H9 (cell line): ENCODE data around the gene ADGRD1. TPM values are rescaled to one million over a fixed set of nuclear protein-coding genes. Genes with fewer than 3 reads are reported as not detected.
A peak's percentile ranks its signal among the peaks of the same experiment; 100 is the strongest.

Experiments used
- DNase-seq: peaks from one replicate; pipeline ENCODE4 v3.0.0-alpha.2; 2017
- H2AFZ ChIP-seq: one replicate; pipeline ENCODE4 v1.6.1; 2013; ENCODE audit warnings: mild to moderate bottlenecking, low read length, control low read depth, moderate library complexity
- H2AK5ac ChIP-seq: 2 replicates; pipeline ENCODE4 v1.6.1; 2013; ENCODE audit warnings: low read length, control low read depth, mixed read lengths; ENCODE audit not compliant: insufficient read length
- H2BK120ac ChIP-seq: one replicate; pipeline ENCODE4 v1.6.1; 2013; ENCODE audit warnings: low read depth, mild to moderate bottlenecking, low read length, control low read depth, inconsistent platforms; ENCODE audit not compliant: poor library complexity, severe bottlenecking
- H2BK12ac ChIP-seq: 2 replicates; pipeline ENCODE4 v1.6.1; 2013; ENCODE audit warnings: low read length, control low read depth, mixed read lengths, low read depth; ENCODE audit not compliant: insufficient read length
- H2BK15ac ChIP-seq: 2 replicates; pipeline ENCODE4 v1.6.1; 2013; ENCODE audit warnings: low read depth, low read length, control low read depth
- H2BK20ac ChIP-seq: one replicate; pipeline ENCODE4 v1.6.1; 2013; ENCODE audit warnings: low read depth, mild to moderate bottlenecking, low read length, control low read depth, inconsistent platforms; ENCODE audit not compliant: poor library complexity, severe bottlenecking
- H2BK5ac ChIP-seq: 2 replicates; pipeline ENCODE4 v1.6.1; 2013; ENCODE audit warnings: low read length, control low read depth, mixed read lengths; ENCODE audit not compliant: insufficient read length
- H3K14ac ChIP-seq: 2 replicates; pipeline ENCODE4 v1.6.1; 2013; ENCODE audit warnings: low read length, control low read depth; ENCODE audit not compliant: insufficient read depth
- H3K18ac ChIP-seq: 2 replicates; pipeline ENCODE4 v1.6.1; 2013; ENCODE audit warnings: low read depth, mild to moderate bottlenecking, mixed read lengths, low read length, control low read depth; ENCODE audit not compliant: insufficient read length
- H3K23ac ChIP-seq: 2 replicates; pipeline ENCODE4 v1.6.1; 2013; ENCODE audit warnings: low read length, control low read depth, mixed read lengths, low read depth; ENCODE audit not compliant: insufficient read length
- H3K23me2 ChIP-seq: 2 replicates; pipeline ENCODE4 v1.6.1; 2013; ENCODE audit warnings: low read depth, mild to moderate bottlenecking, mixed read lengths, low read length, control low read depth; ENCODE audit not compliant: insufficient read length, poor library complexity, severe bottlenecking
- H3K27ac ChIP-seq: 2 replicates; pipeline ENCODE4 v1.5.1; 2013; ENCODE audit warnings: low read length, control low read depth, mixed read lengths, low read depth; ENCODE audit not compliant: insufficient read length
- H3K27me3 ChIP-seq: 2 replicates; pipeline ENCODE4 v1.6.1; 2013; ENCODE audit warnings: low read length, control low read depth, inconsistent platforms; ENCODE audit not compliant: insufficient read depth
- H3K4ac ChIP-seq: 2 replicates; pipeline ENCODE4 v1.6.1; 2013; ENCODE audit warnings: low read depth, mild to moderate bottlenecking, control low read depth, inconsistent platforms, low read length, moderate library complexity
- H3K4me1 ChIP-seq: 2 replicates; pipeline ENCODE4 v1.6.1; 2013; ENCODE audit warnings: low read length, control low read depth, inconsistent platforms; ENCODE audit not compliant: insufficient read depth
- H3K4me2 ChIP-seq: 2 replicates; pipeline ENCODE4 v1.6.1; 2013; ENCODE audit warnings: low read length, control low read depth, mixed read lengths; ENCODE audit not compliant: insufficient read length, insufficient read depth
- H3K56ac ChIP-seq: 2 replicates; pipeline ENCODE4 v1.6.1; 2013; ENCODE audit warnings: low read depth, mild to moderate bottlenecking, mixed read lengths, low read length, control low read depth; ENCODE audit not compliant: insufficient read length
- H3K79me1 ChIP-seq: 2 replicates; pipeline ENCODE4 v1.6.1; 2013; ENCODE audit warnings: low read depth, mild to moderate bottlenecking, moderate library complexity, low read length, control low read depth, inconsistent platforms; ENCODE audit not compliant: insufficient read depth, poor library complexity, severe bottlenecking
- H3K79me2 ChIP-seq: 2 replicates; pipeline ENCODE4 v1.6.1; 2013; ENCODE audit warnings: low read length, control low read depth, inconsistent platforms; ENCODE audit not compliant: insufficient read depth
- H3K9ac ChIP-seq: 2 replicates; pipeline ENCODE4 v1.6.1; 2013; ENCODE audit warnings: low read length, control low read depth, mixed read lengths; ENCODE audit not compliant: insufficient read length; ENCODE audit errors: extremely low read depth
- H3K9me3 ChIP-seq: one replicate; pipeline ENCODE4 v1.6.1; 2013; ENCODE audit warnings: low read depth, low read length, inconsistent platforms; ENCODE audit not compliant: control insufficient read depth
- H3T11ph ChIP-seq: one replicate; pipeline ENCODE4 v1.6.1; 2013; ENCODE audit warnings: mild to moderate bottlenecking, low read length, control low read depth, inconsistent platforms
- H4K20me1 ChIP-seq: one replicate; pipeline ENCODE4 v1.6.1; 2013; ENCODE audit not compliant: control insufficient read depth, insufficient read length, insufficient read depth
- H4K5ac ChIP-seq: 2 replicates; pipeline ENCODE4 v1.6.1; 2013; ENCODE audit warnings: low read depth, mild to moderate bottlenecking, mixed read lengths, low read length, control low read depth; ENCODE audit not compliant: insufficient read length
- H4K8ac ChIP-seq: replicated peaks from 2 replicates; pipeline ENCODE4 v1.6.1; 2013; ENCODE audit warnings: low read length, control low read depth, mixed read lengths, low read depth; ENCODE audit not compliant: insufficient read length
- H4K91ac ChIP-seq: 2 replicates; pipeline ENCODE4 v1.6.1; 2013; ENCODE audit warnings: low read depth, mild to moderate bottlenecking, moderate library complexity, mixed read lengths, low read length, control low read depth; ENCODE audit not compliant: insufficient read length
- H3K27ac Mint-ChIP-seq, 3 experiments: 2 replicates in 2 of 3; 3 replicates in 1 of 3; pipeline ENCODE4 v1.8.0; 2020 to 2021; ENCODE audit warnings: mixed read lengths in 3 of 3, mild to moderate bottlenecking in 1 of 3, moderate library complexity in 1 of 3
- H3K27me3 Mint-ChIP-seq: 2 replicates; pipeline ENCODE4 v1.8.0; 2021; ENCODE audit warnings: low read depth, mild to moderate bottlenecking, moderate library complexity, mixed read lengths
- H3K36me3 Mint-ChIP-seq, 3 experiments: 2 replicates in 2 of 3; 3 replicates in 1 of 3; pipeline ENCODE4 v1.8.0; 2020 to 2021; ENCODE audit warnings: low read depth in 3 of 3, mixed read lengths in 3 of 3; ENCODE audit not compliant: insufficient read depth in 1 of 3
- H3K4me1 Mint-ChIP-seq, 2 experiments: 2 replicates each; pipeline ENCODE4 v1.8.0; 2020; ENCODE audit warnings: mixed read lengths in 2 of 2
- H3K4me3 Mint-ChIP-seq, 2 experiments: 2 replicates in 1 of 2; 3 replicates in 1 of 2; pipeline ENCODE4 v1.8.0; 2020 to 2021; ENCODE audit warnings: mild to moderate bottlenecking in 2 of 2, mixed read lengths in 2 of 2, moderate library complexity in 1 of 2
- H3K9me3 Mint-ChIP-seq, 2 experiments: 2 replicates in 1 of 2; 3 replicates in 1 of 2; pipeline ENCODE4 v1.8.0; 2020; ENCODE audit warnings: mild to moderate bottlenecking in 2 of 2, mixed read lengths in 2 of 2, moderate library complexity in 1 of 2
- CTCF ChIP-seq: fragments of 200-600 bp; sonication (generic); conservative IDR thresholded peaks from 3 replicates; pipeline ENCODE4 v1.8.0; 2021; ENCODE audit warnings: antibody characterized with exemption, mild to moderate bottlenecking
- WGBS: extraction: QIAGEN DNeasy Blood & Tissue Kit; methylation state at CpG from one replicate; pipeline ENCODE4 v1.1.7; 2013; ENCODE audit warnings: missing lambda C conversion rate, low lambda C conversion rate, mixed read lengths; ENCODE audit not compliant: insufficient read length; ENCODE audit errors: extremely low coverage; 5-methylcytosine and 5-hydroxymethylcytosine counted together
- total RNA-seq: library from RNA; stranded (reverse); gene quantifications from 2 replicates; pipeline ENCODE4 v1.2.1, GENCODE V29; 2021

The ADGRD1 gene
- total RNA-seq, 1 experiment from 2014 or later, result 0.52 TPM

GRCh38 chr12:131105351-131105735 is 151.6 kb downstream of the ADGRD1 start:
- H3K18ac ChIP-seq, result no peak overlapping the region

More at GRCh38 chr12:131105351-131105735, 151.6 kb downstream of the ADGRD1 start:
- H3K14ac ChIP-seq, result no peak overlapping the region
- H4K91ac ChIP-seq, result no peak overlapping the region
- Mint-ChIP-seq H3K4me1 (peaks cover 0 to 2% of the 10 kb centered on the region in 2 experiments; a peak in 2 of 4 replicates), H3K4me3 (no peak overlapping the region), H3K9me3 (no peaks in the 10 kb centered on the region), H3K27ac (peak overlapping the region in 1 of 3 experiments; percentile 8; a peak in 1 of 7 replicates), H3K36me3 (no peaks in the 10 kb centered on the region; a peak in 1 of 7 replicates), H3K27me3 (peaks cover 20% of the 10 kb centered on the region)
- no peak overlapping the region for H2BK120ac ChIP-seq
- WGBS, result no CpG with 5 or more reads among the region's 7 CpGs
- H3K79me2 ChIP-seq, result no peaks in the 10 kb centered on the region
- H3K56ac ChIP-seq, result no peak overlapping the region
- no peaks in the 10 kb centered on the region for H3K79me1 ChIP-seq
- no peaks in the 10 kb centered on the region for H3K9me3 ChIP-seq
- H4K5ac ChIP-seq, result no peak overlapping the region
- H2AFZ ChIP-seq, result no peak overlapping the region
- no peak overlapping the region for H2BK20ac ChIP-seq
- H3K4me1 ChIP-seq, result no peaks in the 10 kb centered on the region
- H4K8ac ChIP-seq, result no peak overlapping the region
- no peak overlapping the region for H3K23ac ChIP-seq
- H3K9ac ChIP-seq, result no peak overlapping the region
- no peak overlapping the region for H3K4ac ChIP-seq
- H2BK12ac ChIP-seq, result no peak overlapping the region
- no peak overlapping the region for H2BK15ac ChIP-seq
- no peak overlapping the region for H3T11ph ChIP-seq
- no peaks in the 10 kb centered on the region for H3K27me3 ChIP-seq
- H4K20me1 ChIP-seq, result no peaks in the 10 kb centered on the region
- no peak for DNase-seq
- H2AK5ac ChIP-seq, result no peak overlapping the region
- no peak overlapping the region for H2BK5ac ChIP-seq
- H3K23me2 ChIP-seq, result no peaks in the 10 kb centered on the region
- no peak overlapping the region for H3K4me2 ChIP-seq
- no peak for TF ChIP-seq CTCF
- no peak overlapping the region for H3K27ac ChIP-seq
